Suppressor macrophage treated with lipopolysaccharide for 4 hours (primary cell): ENCODE measurements around the gene PCNX2.
"Not testable (repeated sequence)": the region's sequence is repeated elsewhere in the genome, so short reads cannot be mapped to it uniquely, and the experiment has no call there.

ENCODE experiments used
- DNase-seq: peaks from one replicate; pipeline ENCODE4 v3.0.0-alpha.2; 2020

The PCNX2 gene

GRCh38 chr1:233143241-233143640, 152.3 kb downstream of the PCNX2 start:
- DNase-seq: no peak

GRCh38 chr1:233140974-233141373, 154.6 kb downstream of the PCNX2 start:
- DNase-seq: no peak

- DNase-seq: no peak
Observed at GRCh38 chr1:233140499-233140898, 155.0 kb downstream of the PCNX2 start.

GRCh38 chr1:233138788-233139585, 156.5 kb downstream of the PCNX2 start:
- no peak for DNase-seq

GRCh38 chr1:233135833-233136232, 159.7 kb downstream of the PCNX2 start:
- no peak for DNase-seq

- no peak for DNase-seq
Observed at GRCh38 chr1:233132445-233132844, 163.1 kb downstream of the PCNX2 start.

GRCh38 chr1:233129031-233129430, 166.5 kb downstream of the PCNX2 start:
- not testable (repeated sequence) for DNase-seq

GRCh38 chr1:233127157-233127556, 168.4 kb downstream of the PCNX2 start:
- DNase-seq: no peak

GRCh38 chr1:233122779-233123178, 172.7 kb downstream of the PCNX2 start:
- no peak for DNase-seq

GRCh38 chr1:233121947-233122559, 173.5 kb downstream of the PCNX2 start:
- DNase-seq: no peak

GRCh38 chr1:233114860-233115259, 180.7 kb downstream of the PCNX2 start:
- DNase-seq: peak; percentile 71

GRCh38 chr1:233114159-233114558, 181.4 kb downstream of the PCNX2 start:
- peak; percentile 35 for DNase-seq

GRCh38 chr1:233113009-233113879, 182.3 kb downstream of the PCNX2 start:
- peak; percentile 97 for DNase-seq

GRCh38 chr1:233112186-233113008, 183.1 kb downstream of the PCNX2 start:
- DNase-seq: no peak

GRCh38 chr1:233111731-233112130, 183.8 kb downstream of the PCNX2 start:
- no peak for DNase-seq

- DNase-seq: no peak
Observed at GRCh38 chr1:233109096-233109495, 186.4 kb downstream of the PCNX2 start.

GRCh38 chr1:233107716-233108130, 187.8 kb downstream of the PCNX2 start:
- not testable (repeated sequence) for DNase-seq

- DNase-seq: peak; percentile 42
Observed at GRCh38 chr1:233107130-233107660, 188.3 kb downstream of the PCNX2 start.

- peak; percentile 55 for DNase-seq
Observed at GRCh38 chr1:233105225-233105624, 190.3 kb downstream of the PCNX2 start.

GRCh38 chr1:233102341-233102740, 193.2 kb downstream of the PCNX2 start:
- DNase-seq: no peak

GRCh38 chr1:233097959-233098580, 197.5 kb downstream of the PCNX2 start:
- no peak for DNase-seq

GRCh38 chr1:233097546-233097945, 198.0 kb downstream of the PCNX2 start:
- no peak for DNase-seq
